Progenitor cell of endocrine pancreas (in vitro differentiated cells): ENCODE data around the gene ARHGAP9. TPM values are rescaled to one million over a fixed set of nuclear protein-coding genes. Genes with fewer than 3 reads are reported as not detected.

Experiments
- DNase-seq: peaks from one replicate; pipeline ENCODE4 v3.0.0; 2021; ENCODE audit warnings: low spot score; ENCODE audit not compliant: unreplicated experiment
- H3K27ac Mint-ChIP-seq: 2 replicates; pipeline ENCODE4 v1.8.0; 2021; ENCODE audit warnings: mild to moderate bottlenecking, moderate library complexity, mixed read lengths
- H3K27me3 Mint-ChIP-seq: 2 replicates; pipeline ENCODE4 v1.8.0; 2021; ENCODE audit warnings: mixed read lengths
- H3K36me3 Mint-ChIP-seq: 2 replicates; pipeline ENCODE4 v1.8.0; 2022; ENCODE audit warnings: mixed read lengths; ENCODE audit not compliant: insufficient read depth
- H3K4me1 Mint-ChIP-seq: 2 replicates; pipeline ENCODE4 v1.8.0; 2021; ENCODE audit warnings: low read depth, mixed read lengths
- H3K4me3 Mint-ChIP-seq: 2 replicates; pipeline ENCODE4 v1.8.0; 2021; ENCODE audit warnings: low read depth, mild to moderate bottlenecking, moderate library complexity, mixed read lengths
- H3K9me3 Mint-ChIP-seq: 2 replicates; pipeline ENCODE4 v1.8.0; 2021; ENCODE audit warnings: low read depth, mixed read lengths
- total RNA-seq: library from RNA; stranded (reverse); gene quantifications from 2 replicates; pipeline ENCODE4 v1.2.1, GENCODE V29; 2021
- TF ChIP-seq, protein P1 (sequence below): fragments of 200-600 bp; sonication (generic); IDR thresholded peaks from one replicate; pipeline ENCODE4 v1.5.0; 2021; ENCODE audit warnings: antibody characterized with exemption, mild to moderate bottlenecking; ENCODE audit not compliant: unreplicated experiment

ARHGAP9 gene
- total RNA-seq, 1 donor from 2014 or later: 2.8 TPM

DNA sequence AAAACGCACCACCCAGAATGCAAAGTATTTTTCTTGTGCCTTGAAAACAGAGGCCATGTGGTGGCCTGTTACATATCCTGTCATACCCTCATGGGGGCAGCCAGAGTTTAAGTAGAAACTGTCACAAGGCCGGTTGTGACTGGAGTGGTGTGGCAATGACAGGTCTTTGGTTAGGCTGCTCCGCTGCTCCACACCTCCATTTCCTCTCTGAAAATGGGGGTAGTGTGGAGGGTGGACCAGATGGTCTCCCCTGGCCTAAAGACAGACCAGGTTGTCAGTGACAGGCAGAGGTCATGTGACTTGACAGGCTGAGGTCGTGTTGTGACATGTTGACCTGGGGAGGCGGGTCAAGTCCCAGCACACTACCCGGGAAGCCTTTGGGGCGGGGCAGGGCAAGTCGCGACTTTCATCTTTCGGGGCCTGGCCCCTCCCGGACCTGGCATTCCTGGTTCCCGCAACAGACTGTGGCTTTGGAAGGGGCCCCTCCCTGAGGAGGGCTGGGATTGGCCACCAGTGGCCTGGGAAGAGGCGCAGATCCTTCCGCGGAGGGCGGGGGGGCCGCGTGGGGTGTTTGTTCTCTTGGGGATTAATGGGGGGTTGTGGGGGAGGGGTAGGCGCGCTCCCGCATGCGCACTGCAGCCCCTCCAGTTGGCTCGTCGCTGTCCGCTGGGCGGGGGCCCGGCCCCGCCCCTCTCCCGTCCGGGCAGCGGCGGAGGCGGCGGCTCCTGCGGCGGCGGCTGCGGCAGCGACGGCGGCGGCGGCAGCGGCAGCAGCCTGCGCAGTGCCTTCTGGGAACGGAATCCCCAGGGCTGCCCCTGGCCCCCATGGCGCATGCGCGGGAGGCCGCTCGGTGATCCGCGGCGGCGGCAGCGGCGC is 42.6 kb upstream of the ARHGAP9 start, which contains the start of gene MBD6:
Gene MBD6, plus strand, starts transcription at position 814 of the 876 bp plus-strand sequence. CDS start 1,480 bp downstream, outside the sequence.
- Mint-ChIP-seq H3K36me3 (peaks cover 8% of the 10 kb centered on the region), H3K27me3 (no peaks in the 10 kb centered on the region), H3K9me3 (no peaks in the 10 kb centered on the region), H3K4me1 (peaks cover 39% of the 10 kb centered on the region), H3K4me3 (peak within 1 kb of the TSS; percentile 98), H3K27ac (peak within 1 kb of the TSS; percentile 99)
- peak; percentile 87 for DNase-seq
- TF ChIP-seq, protein P1, sequence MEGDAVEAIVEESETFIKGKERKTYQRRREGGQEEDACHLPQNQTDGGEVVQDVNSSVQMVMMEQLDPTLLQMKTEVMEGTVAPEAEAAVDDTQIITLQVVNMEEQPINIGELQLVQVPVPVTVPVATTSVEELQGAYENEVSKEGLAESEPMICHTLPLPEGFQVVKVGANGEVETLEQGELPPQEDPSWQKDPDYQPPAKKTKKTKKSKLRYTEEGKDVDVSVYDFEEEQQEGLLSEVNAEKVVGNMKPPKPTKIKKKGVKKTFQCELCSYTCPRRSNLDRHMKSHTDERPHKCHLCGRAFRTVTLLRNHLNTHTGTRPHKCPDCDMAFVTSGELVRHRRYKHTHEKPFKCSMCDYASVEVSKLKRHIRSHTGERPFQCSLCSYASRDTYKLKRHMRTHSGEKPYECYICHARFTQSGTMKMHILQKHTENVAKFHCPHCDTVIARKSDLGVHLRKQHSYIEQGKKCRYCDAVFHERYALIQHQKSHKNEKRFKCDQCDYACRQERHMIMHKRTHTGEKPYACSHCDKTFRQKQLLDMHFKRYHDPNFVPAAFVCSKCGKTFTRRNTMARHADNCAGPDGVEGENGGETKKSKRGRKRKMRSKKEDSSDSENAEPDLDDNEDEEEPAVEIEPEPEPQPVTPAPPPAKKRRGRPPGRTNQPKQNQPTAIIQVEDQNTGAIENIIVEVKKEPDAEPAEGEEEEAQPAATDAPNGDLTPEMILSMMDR: no peak

DNA sequence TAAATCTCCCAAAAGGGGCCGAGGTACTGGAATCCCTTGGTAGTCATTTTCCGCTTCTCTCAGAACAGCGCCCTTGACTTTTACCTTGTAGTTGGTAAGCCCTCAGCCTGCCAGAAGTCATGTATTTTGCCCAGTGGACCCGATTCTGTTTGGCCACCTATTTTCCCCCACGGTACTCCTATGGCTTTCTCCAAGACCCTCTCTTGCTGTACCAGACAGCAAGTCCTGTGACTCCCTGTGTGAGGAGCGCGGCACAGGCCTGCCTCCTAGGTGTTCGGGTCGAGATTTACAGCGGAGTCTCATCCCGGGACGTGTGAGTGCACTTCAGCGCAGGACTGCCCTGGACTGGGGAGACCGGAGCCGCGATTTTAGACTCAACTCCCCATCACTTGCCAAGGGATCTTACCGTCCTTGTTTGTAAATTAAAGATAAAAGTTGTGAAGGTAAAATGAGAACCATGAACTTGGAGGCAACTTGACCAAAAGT is 41.9 kb upstream of the ARHGAP9 start:
- peak overlapping the region; percentile 98 for H3K4me3 Mint-ChIP-seq
- H3K36me3 Mint-ChIP-seq: peaks cover 11% of the 10 kb centered on the region
- H3K27me3 Mint-ChIP-seq: no peaks in the 10 kb centered on the region
- no peaks in the 10 kb centered on the region for H3K9me3 Mint-ChIP-seq
- H3K4me1 Mint-ChIP-seq: peaks cover 39% of the 10 kb centered on the region
- DNase-seq: no peak
- peak overlapping the region; percentile 99 for H3K27ac Mint-ChIP-seq
- TF ChIP-seq, protein P1: no peak

DNA sequence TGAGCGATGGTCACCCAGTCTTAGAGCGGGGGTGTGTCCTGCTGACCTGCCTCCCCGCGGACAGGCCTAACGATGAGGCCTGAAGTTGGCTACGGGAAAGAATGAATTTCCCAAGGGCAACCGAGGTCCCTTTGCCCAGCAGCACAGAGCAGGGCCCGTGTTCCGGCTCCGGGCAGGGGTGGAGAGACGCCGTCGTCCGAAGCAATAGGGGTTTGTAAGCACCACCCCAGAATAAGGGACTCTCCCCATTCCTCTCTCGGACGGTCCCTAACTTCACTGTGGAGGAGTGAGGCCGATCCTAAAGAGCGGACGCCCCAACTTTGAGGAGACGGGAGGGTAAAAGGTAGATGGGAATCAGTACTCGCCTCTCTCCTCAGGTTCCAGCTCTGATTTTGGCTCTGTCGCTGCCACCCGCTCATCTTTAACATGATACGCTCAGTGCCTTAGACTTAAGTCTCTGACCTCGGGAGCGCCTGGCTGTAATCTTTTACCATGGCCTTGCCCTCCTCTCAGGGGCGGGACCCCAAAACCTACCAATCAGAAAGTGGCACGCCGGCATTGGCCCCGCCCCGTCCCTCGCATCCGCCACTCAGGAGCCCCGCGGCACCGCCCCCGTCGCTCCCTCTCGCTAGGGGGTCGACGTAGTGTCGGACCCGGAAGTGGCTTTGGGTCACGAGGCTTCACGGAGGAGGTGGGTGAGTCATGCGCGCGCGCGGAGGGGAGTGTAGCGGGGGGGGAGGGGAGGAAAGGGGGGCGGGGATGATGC is 40.6 kb upstream of the ARHGAP9 start, which contains the start of gene DDIT3:
Gene DDIT3, minus strand, starts transcription at position 462 of the 766 bp plus-strand sequence. CDS start 3,108 bp downstream, outside the sequence.
- H3K27me3 Mint-ChIP-seq: no peaks in the 10 kb centered on the region
- H3K27ac Mint-ChIP-seq: peak within 1 kb of the TSS; percentile 100
- H3K4me1 Mint-ChIP-seq: peaks cover 39% of the 10 kb centered on the region
- peaks cover 17% of the 10 kb centered on the region for H3K36me3 Mint-ChIP-seq
- DNase-seq: peak; percentile 99
- TF ChIP-seq, protein P1: no peak
- H3K4me3 Mint-ChIP-seq: peak within 1 kb of the TSS; percentile 98
- no peaks in the 10 kb centered on the region for H3K9me3 Mint-ChIP-seq

GRCh38 chr12:57519796-57520052 is 40.1 kb upstream of the ARHGAP9 start:
- Mint-ChIP-seq H3K4me1 (peaks cover 37% of the 10 kb centered on the region), H3K27ac (peak overlapping the region; percentile 100), H3K4me3 (peak overlapping the region; percentile 98), H3K36me3 (peaks cover 17% of the 10 kb centered on the region), H3K9me3 (no peaks in the 10 kb centered on the region), H3K27me3 (no peaks in the 10 kb centered on the region)
- TF ChIP-seq, protein P1: no peak
- DNase-seq: no peak
